GM15510 (cell line): ENCODE measurements around the gene ZNF615.

Source experiments
- POLR2A ChIP-seq: IDR thresholded peaks from 3 replicates; pipeline ENCODE4 v1.6.1; 2011; ENCODE audit warnings: borderline replicate concordance; ENCODE audit not compliant: insufficient read length; ENCODE audit errors: extremely low read depth

Gene ZNF615

GRCh38 chr19:51983361-51983760 lies 24.6 kb downstream of the ZNF615 start:
- TF ChIP-seq POLR2A: no peak

DNA sequence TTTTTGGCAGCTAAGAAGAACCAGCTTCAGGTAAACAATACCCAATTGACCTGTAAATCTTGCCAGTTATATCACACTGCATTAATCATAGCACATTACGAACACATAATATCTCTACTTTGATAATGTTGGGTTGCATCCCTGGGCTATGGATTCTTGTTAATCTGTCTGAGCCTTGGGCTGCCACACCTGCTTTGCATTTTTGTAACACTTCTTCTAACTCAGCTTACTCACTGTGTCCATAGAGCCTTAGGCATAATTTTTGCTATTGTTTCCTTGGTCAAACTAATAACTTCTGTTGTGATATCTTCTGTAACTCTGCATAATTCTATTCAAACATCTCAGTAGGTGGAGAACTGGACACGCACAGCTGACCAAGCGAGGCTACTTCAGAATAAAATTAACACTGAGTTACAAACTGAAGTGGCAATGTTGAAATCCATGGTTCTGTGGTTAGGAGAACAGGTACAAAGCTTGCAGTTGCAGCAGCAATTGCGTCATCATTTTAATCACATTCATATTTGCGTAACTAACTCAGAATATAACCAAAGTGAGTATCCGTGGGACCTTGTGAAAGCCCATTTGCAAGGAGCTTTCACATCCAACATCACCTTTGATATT lies 27.8 kb downstream of the ZNF615 start:
- no peak for TF ChIP-seq POLR2A

GRCh38 chr19:51978882-51979281 lies 29.1 kb downstream of the ZNF615 start:
- no peak for TF ChIP-seq POLR2A

GRCh38 chr19:51977346-51977745 lies 30.7 kb downstream of the ZNF615 start:
- no peak for TF ChIP-seq POLR2A

- no peak for TF ChIP-seq POLR2A
Observed at GRCh38 chr19:51976852-51977251, 31.2 kb downstream of the ZNF615 start.

DNA sequence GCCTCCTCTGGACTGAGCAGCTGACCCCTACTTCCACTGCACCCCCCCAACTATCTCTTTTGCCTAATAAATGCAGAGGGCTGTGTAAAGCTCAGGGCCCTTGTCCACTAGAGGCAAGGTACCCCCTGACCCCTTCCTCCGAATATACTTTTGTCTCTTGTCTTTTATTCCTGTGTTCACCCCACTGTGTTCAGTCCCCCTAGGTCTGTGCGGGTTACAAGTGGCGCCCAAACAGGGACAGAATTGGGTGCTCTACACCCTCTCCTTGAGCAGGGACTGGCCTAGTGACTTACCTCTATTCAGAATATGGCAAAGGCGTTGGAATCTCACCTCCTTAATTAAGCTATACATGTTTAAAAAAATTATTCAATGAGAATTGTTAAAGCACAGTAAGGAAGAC lies 36.4 kb downstream of the ZNF615 start:
- no peak for TF ChIP-seq POLR2A

GRCh38 chr19:51970718-51971117 lies 37.3 kb downstream of the ZNF615 start:
- TF ChIP-seq POLR2A: no peak

- TF ChIP-seq POLR2A: no peak
Observed at GRCh38 chr19:51965583-51965982, 42.4 kb downstream of the ZNF615 start.

- no peak for TF ChIP-seq POLR2A
Observed at GRCh38 chr19:51959791-51960190, 48.2 kb downstream of the ZNF615 start.

- no peak for TF ChIP-seq POLR2A
Observed at GRCh38 chr19:51948975-51949374, 59.0 kb downstream of the ZNF615 start.

DNA sequence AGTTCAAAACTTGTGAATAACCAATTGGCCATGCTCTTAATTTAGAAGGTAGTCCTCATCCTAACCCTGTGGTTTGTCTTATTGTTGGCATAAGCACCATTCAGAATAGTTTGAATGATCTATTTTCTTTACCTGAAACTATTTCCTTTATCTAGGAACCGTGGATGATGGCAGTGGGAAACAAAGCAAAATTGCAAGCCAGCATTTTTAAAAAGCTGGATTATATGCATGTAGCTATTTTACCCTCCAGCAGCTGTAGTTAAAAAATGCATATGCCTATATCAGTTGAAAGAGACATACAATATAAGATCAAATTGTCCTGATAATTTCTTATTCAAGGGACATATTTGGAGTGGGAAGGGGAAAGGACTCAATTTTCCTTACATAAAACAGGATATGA lies 61.4 kb downstream of the ZNF615 start:
- TF ChIP-seq POLR2A: no peak

DNA sequence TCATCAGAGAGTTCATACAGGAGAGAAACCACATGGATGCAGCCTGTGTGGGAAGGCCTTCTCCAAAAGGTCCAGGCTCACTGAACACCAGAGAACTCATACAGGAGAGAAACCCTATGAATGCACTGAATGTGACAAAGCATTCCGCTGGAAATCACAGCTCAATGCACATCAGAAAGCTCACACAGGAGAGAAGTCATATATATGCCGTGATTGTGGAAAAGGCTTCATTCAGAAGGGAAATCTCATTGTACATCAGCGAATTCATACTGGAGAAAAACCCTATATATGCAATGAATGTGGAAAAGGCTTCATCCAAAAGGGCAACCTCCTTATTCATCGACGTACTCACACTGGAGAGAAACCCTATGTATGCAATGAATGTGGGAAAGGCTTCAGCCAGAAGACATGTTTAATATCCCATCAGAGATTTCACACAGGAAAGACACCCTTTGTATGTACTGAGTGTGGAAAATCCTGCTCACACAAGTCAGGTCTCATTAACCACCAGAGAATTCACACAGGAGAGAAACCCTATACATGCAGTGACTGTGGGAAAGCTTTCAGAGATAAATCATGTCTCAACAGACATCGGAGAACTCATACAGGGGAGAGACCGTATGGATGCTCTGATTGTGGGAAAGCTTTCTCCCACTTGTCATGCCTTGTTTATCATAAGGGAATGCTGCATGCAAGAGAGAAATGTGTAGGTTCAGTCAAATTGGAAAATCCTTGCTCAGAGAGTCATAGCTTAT lies 63.0 kb downstream of the ZNF615 start:
- TF ChIP-seq POLR2A: no peak
